Astrocyte (in vitro differentiated cells and primary cell): ENCODE data around the gene SLC12A3. TPM values are rescaled to one million over a fixed set of nuclear protein-coding genes. Genes with fewer than 3 reads are reported as not detected.
A peak's percentile ranks its signal among the peaks of the same experiment; 100 is the strongest.

ENCODE experiments used
- DNase-seq: peaks from one replicate; pipeline ENCODE4 v3.0.0-alpha.2; 2010; ENCODE audit warnings: low read depth
- FAIRE-seq: peaks from 2 replicates; lab custom pipeline; 2011; peaks lifted over from hg19 to GRCh38; lab: Jason Lieb, UNC
- H2AFZ ChIP-seq: 2 replicates; pipeline ENCODE4 v1.6.0; 2012; ENCODE audit warnings: low read depth, low read length, inconsistent platforms
- H3K27ac ChIP-seq: 2 replicates; pipeline ENCODE4 v1.5.1; 2011; ENCODE audit warnings: low read depth, low read length, inconsistent platforms
- H3K27me3 ChIP-seq: 2 replicates; pipeline ENCODE4 v1.6.0; 2011; ENCODE audit warnings: low read length, inconsistent platforms; ENCODE audit not compliant: insufficient read depth
- H3K36me3 ChIP-seq: 2 replicates; pipeline ENCODE4 v1.5.1; 2011; ENCODE audit warnings: low read length, inconsistent platforms; ENCODE audit not compliant: insufficient read depth
- H3K4me1 ChIP-seq: 2 replicates; pipeline ENCODE4 v1.5.1; 2011; ENCODE audit warnings: low read length, inconsistent platforms; ENCODE audit not compliant: insufficient read depth
- H3K4me2 ChIP-seq: 2 replicates; pipeline ENCODE4 v1.6.0; 2012; ENCODE audit warnings: low read length, inconsistent platforms
- H3K4me3 ChIP-seq: 2 replicates; pipeline ENCODE4 v1.5.1; 2011; ENCODE audit warnings: low read depth, mild to moderate bottlenecking, low read length, inconsistent platforms; ENCODE audit not compliant: insufficient read depth
- H3K79me2 ChIP-seq: 2 replicates; pipeline ENCODE4 v1.6.0; 2012; ENCODE audit warnings: mild to moderate bottlenecking, low read length, inconsistent platforms; ENCODE audit not compliant: insufficient read depth
- H3K9ac ChIP-seq: 2 replicates; pipeline ENCODE4 v1.6.0; 2012; ENCODE audit warnings: mild to moderate bottlenecking, low read length, inconsistent platforms
- H3K9me3 ChIP-seq: 2 replicates; pipeline ENCODE4 v1.5.1; 2012; ENCODE audit warnings: low read depth, mild to moderate bottlenecking, low read length, inconsistent platforms; ENCODE audit not compliant: insufficient read depth
- H4K20me1 ChIP-seq: 2 replicates; pipeline ENCODE4 v1.6.0; 2012; ENCODE audit warnings: low read length, inconsistent platforms; ENCODE audit not compliant: insufficient read depth
- H3K27ac Mint-ChIP-seq: one replicate; pipeline ENCODE4 v1.8.0; 2021; ENCODE audit warnings: mild to moderate bottlenecking, mixed read lengths; ENCODE audit not compliant: unreplicated experiment
- H3K27me3 Mint-ChIP-seq: one replicate; pipeline ENCODE4 v1.8.0; 2021; ENCODE audit warnings: low read depth, mixed read lengths; ENCODE audit not compliant: unreplicated experiment
- H3K36me3 Mint-ChIP-seq: one replicate; pipeline ENCODE4 v1.8.0; 2021; ENCODE audit warnings: low read depth, mixed read lengths; ENCODE audit not compliant: unreplicated experiment
- H3K4me1 Mint-ChIP-seq: one replicate; pipeline ENCODE4 v1.8.0; 2021; ENCODE audit warnings: low read depth, mixed read lengths; ENCODE audit not compliant: unreplicated experiment
- H3K4me3 Mint-ChIP-seq: one replicate; pipeline ENCODE4 v1.8.0; 2021; ENCODE audit warnings: mild to moderate bottlenecking, moderate library complexity, mixed read lengths; ENCODE audit not compliant: unreplicated experiment
- H3K9me3 Mint-ChIP-seq: one replicate; pipeline ENCODE4 v1.8.0; 2021; ENCODE audit warnings: mild to moderate bottlenecking, mixed read lengths; ENCODE audit not compliant: unreplicated experiment
- EZH2 ChIP-seq: IDR thresholded peaks from 2 replicates; pipeline ENCODE4 v1.6.1; 2012; ENCODE audit warnings: mild to moderate bottlenecking, low read length, inconsistent platforms; ENCODE audit not compliant: insufficient read depth
- total RNA-seq: library from RNA; stranded (reverse); gene quantifications from 2 replicates; pipeline ENCODE4 v1.2.1, GENCODE V29; 2021
- TF ChIP-seq, protein P1 (sequence below): IDR thresholded peaks from 2 replicates; pipeline ENCODE4 v1.5.1; 2011; ENCODE audit warnings: low read depth, mild to moderate bottlenecking, inconsistent platforms, low read length, moderate library complexity; ENCODE audit not compliant: insufficient read depth

The SLC12A3 gene
- total RNA-seq, 1 donor from 2014 or later, result 0.18 TPM

DNA sequence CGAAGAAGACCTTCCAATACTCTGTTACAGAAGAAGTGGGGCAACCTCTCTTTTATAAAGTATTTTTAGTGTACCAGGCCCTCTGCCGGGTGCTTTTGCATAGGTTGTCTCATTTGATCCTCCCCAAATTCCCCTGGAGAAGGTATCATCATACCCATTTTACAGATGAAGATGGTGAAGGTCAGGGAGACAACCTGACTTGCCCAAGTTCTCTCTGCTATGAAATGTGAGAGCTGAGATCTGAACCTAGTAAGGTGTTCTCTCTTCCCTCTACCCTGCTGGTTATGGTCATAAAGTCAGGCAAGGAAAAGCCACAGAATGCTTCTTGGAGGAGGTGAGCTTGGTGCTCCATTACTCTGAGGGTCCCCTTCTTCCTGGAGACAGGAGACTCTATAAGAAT is 38.9 kb downstream of the SLC12A3 start:
- Mint-ChIP-seq H3K9me3 (peaks cover 11% of the 10 kb centered on the region), H3K27me3 (peaks cover 21% of the 10 kb centered on the region), H3K4me3 (no peak overlapping the region), H3K36me3 (peaks cover 2% of the 10 kb centered on the region), H3K27ac (no peak overlapping the region), H3K4me1 (peaks cover 1% of the 10 kb centered on the region)
- H3K9ac ChIP-seq, result no peak overlapping the region
- FAIRE-seq, result no peak
- no peaks in the 10 kb centered on the region for H3K79me2 ChIP-seq
- DNase-seq, result no peak
- H4K20me1 ChIP-seq, result no peaks in the 10 kb centered on the region
- no peak overlapping the region for H2AFZ ChIP-seq
- H3K27ac ChIP-seq, result no peak overlapping the region
- H3K36me3 ChIP-seq, result no peaks in the 10 kb centered on the region
- no peak overlapping the region for H3K4me3 ChIP-seq
- TF ChIP-seq, protein P1, sequence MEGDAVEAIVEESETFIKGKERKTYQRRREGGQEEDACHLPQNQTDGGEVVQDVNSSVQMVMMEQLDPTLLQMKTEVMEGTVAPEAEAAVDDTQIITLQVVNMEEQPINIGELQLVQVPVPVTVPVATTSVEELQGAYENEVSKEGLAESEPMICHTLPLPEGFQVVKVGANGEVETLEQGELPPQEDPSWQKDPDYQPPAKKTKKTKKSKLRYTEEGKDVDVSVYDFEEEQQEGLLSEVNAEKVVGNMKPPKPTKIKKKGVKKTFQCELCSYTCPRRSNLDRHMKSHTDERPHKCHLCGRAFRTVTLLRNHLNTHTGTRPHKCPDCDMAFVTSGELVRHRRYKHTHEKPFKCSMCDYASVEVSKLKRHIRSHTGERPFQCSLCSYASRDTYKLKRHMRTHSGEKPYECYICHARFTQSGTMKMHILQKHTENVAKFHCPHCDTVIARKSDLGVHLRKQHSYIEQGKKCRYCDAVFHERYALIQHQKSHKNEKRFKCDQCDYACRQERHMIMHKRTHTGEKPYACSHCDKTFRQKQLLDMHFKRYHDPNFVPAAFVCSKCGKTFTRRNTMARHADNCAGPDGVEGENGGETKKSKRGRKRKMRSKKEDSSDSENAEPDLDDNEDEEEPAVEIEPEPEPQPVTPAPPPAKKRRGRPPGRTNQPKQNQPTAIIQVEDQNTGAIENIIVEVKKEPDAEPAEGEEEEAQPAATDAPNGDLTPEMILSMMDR, result no peak
- H3K4me2 ChIP-seq, result no peak overlapping the region
- H3K27me3 ChIP-seq, result peaks cover 4% of the 10 kb centered on the region
- no peaks in the 10 kb centered on the region for H3K9me3 ChIP-seq
- no peaks in the 10 kb centered on the region for H3K4me1 ChIP-seq

DNA sequence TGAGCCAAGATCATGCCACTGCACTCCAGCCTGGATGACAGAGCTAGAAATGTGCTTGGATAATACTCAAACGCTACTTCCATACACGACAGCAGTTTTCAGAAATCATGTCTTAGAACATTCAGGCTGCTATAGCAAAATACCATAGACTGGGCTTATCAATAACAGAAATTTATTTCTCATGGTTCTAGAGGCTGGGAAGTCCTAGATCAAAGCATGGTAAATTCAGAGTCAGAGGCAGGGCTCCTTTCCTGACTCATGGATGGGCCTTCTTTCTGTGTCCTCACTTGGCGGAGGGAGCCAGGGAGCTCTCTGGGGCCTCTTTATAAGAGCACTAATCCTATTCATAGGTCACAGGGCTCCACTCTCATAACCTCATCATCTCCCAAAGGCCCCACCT is 42.4 kb downstream of the SLC12A3 start:
- H3K4me3 ChIP-seq, result no peak overlapping the region
- H3K4me2 ChIP-seq, result no peak overlapping the region
- H3K36me3 ChIP-seq, result no peaks in the 10 kb centered on the region
- Mint-ChIP-seq H3K4me3 (no peak overlapping the region), H3K4me1 (peaks cover 30% of the 10 kb centered on the region), H3K36me3 (peaks cover 2% of the 10 kb centered on the region), H3K9me3 (peaks cover 9% of the 10 kb centered on the region), H3K27ac (no peak overlapping the region), H3K27me3 (peaks cover 2% of the 10 kb centered on the region)
- no peaks in the 10 kb centered on the region for H4K20me1 ChIP-seq
- no peak overlapping the region for H2AFZ ChIP-seq
- no peaks in the 10 kb centered on the region for H3K79me2 ChIP-seq
- no peak for DNase-seq
- peaks cover 25% of the 10 kb centered on the region for H3K4me1 ChIP-seq
- H3K9ac ChIP-seq, result no peak overlapping the region
- TF ChIP-seq, protein P1, result no peak
- no peak for TF ChIP-seq EZH2
- H3K27ac ChIP-seq, result no peak overlapping the region
- FAIRE-seq, result no peak
- no peaks in the 10 kb centered on the region for H3K9me3 ChIP-seq
- H3K27me3 ChIP-seq, result no peaks in the 10 kb centered on the region

DNA sequence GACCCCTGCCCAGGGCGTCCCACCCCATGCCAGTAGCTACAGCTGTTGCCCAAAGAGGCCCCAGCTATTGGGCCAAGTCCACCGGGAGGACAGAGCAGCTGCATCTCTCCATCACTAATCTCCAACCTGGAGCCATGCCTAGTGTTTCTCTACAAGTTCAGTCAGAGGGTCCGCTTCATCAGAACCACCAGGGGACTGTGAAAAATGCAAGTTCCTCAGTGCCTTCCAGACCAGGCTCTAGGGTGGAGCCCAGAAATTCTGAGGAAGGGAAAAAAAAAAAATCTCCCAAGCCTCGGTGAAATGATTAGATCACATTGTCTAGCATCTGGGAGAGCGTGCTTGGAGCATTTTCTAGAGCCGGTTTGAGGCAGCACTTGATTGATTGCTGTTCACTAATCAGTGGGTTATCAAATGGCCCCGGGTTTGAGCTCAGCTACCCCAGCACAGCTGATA is 44.5 kb downstream of the SLC12A3 start:
- H2AFZ ChIP-seq, result no peak overlapping the region
- H4K20me1 ChIP-seq, result no peaks in the 10 kb centered on the region
- H3K9me3 Mint-ChIP-seq, result peaks cover 11% of the 10 kb centered on the region
- FAIRE-seq (no peak), DNase-seq (peak; percentile 25)
- H3K27ac Mint-ChIP-seq, result peak overlapping the region; percentile 98
- peaks cover 41% of the 10 kb centered on the region for H3K4me1 Mint-ChIP-seq
- no peaks in the 10 kb centered on the region for H3K36me3 Mint-ChIP-seq
- H3K4me1 ChIP-seq, result peaks cover 34% of the 10 kb centered on the region
- peak overlapping the region; percentile 74 for H3K27ac ChIP-seq
- no peak overlapping the region for H3K4me3 Mint-ChIP-seq
- TF ChIP-seq EZH2, result no peak
- TF ChIP-seq, protein P1, result no peak
- H3K27me3 Mint-ChIP-seq, result peaks cover under 1% of the 10 kb centered on the region
- no peaks in the 10 kb centered on the region for H3K27me3 ChIP-seq
- no peaks in the 10 kb centered on the region for H3K9me3 ChIP-seq
- no peak overlapping the region for H3K9ac ChIP-seq
- H3K36me3 ChIP-seq, result no peaks in the 10 kb centered on the region
- H3K4me2 ChIP-seq, result no peak overlapping the region
- no peaks in the 10 kb centered on the region for H3K79me2 ChIP-seq
- H3K4me3 ChIP-seq, result no peak overlapping the region
